GM12878 (cell line): ENCODE data around the gene GAGE10. TPM values are rescaled to one million over a fixed set of nuclear protein-coding genes. Genes with fewer than 3 reads are reported as not detected.

Source experiments
- ATAC-seq: fragments of 200-7000 bp; cut with Tn5 transposase; 3 replicates; pipeline ENCODE4 v1.9.1; 2020; ENCODE audit warnings: mild to moderate bottlenecking, moderate library complexity
- BruUV-seq: library from RNA; stranded (reverse); fragments of 400-500 nt; replicated peaks from 2 replicates; lab custom pipeline; 2021; lab: Mats Ljungman, UMichigan
- CTCF ChIA-PET: fragments of 300-600 bp; sonication (Branson Sonifier 250); formaldehyde crosslinking; extraction: SDS; loops from one replicate; lab custom pipeline; 2021; ENCODE audit warnings: inconsistent platforms; lab: Yijun Ruan, JAX
- POLR2A ChIA-PET: fragments of 350-600 bp; formaldehyde crosslinking; extraction: SDS; loops from one replicate; lab custom pipeline; 2021; ENCODE audit warnings: inconsistent platforms; lab: Charles Lee
- RAD21 ChIA-PET: fragments of 300-600 bp; sonication (Branson Sonifier 250); formaldehyde crosslinking; loops from one replicate; lab custom pipeline; 2023; ENCODE audit warnings: antibody characterized with exemption; ENCODE audit not compliant: unreplicated experiment; lab: Charles Lee
- SMC1A ChIA-PET: fragments of 300-600 bp; sonication (Branson Sonifier 250); formaldehyde crosslinking; loops from one replicate; lab custom pipeline; 2023; ENCODE audit not compliant: unreplicated experiment, uncharacterized antibody; lab: Charles Lee
- DNase-seq: peaks from one replicate; pipeline ENCODE4 v3.0.0-alpha.2; 2011; ENCODE audit warnings: low read depth, low spot score
- FAIRE-seq: peaks from 3 replicates; lab custom pipeline; 2011; peaks lifted over from hg19 to GRCh38; lab: Jason Lieb, UNC
- H2AFZ ChIP-seq: 2 replicates; pipeline ENCODE4 v1.6.0; 2011; ENCODE audit warnings: low read depth, low read length, control low read depth; ENCODE audit not compliant: control insufficient read depth
- H3K27ac ChIP-seq: 2 replicates; pipeline ENCODE4 v1.5.1; 2011; ENCODE audit warnings: control low read depth; ENCODE audit not compliant: control insufficient read depth, insufficient read depth
- H3K27me3 ChIP-seq, 2 experiments: replicated peaks in 1 of 2; 2 replicates each; pipeline versions ENCODE4 v1.6.0 to v1.6.1; 2011; ENCODE audit warnings: low read length in 1 of 2; ENCODE audit not compliant: control insufficient read depth in 2 of 2, insufficient read depth in 2 of 2
- H3K36me3 ChIP-seq, 2 experiments: 2 replicates each; pipeline ENCODE4 v1.5.1; 2011; ENCODE audit warnings: low read length in 1 of 2; ENCODE audit not compliant: control insufficient read depth in 2 of 2, insufficient read depth in 2 of 2
- H3K4me1 ChIP-seq: 2 replicates; pipeline ENCODE4 v1.6.1; 2011; ENCODE audit warnings: mild to moderate bottlenecking, low read length, moderate library complexity, mixed read lengths; ENCODE audit not compliant: control insufficient read depth, insufficient read depth
- H3K4me2 ChIP-seq: 2 replicates; pipeline ENCODE4 v1.6.0; 2011; ENCODE audit warnings: control low read depth; ENCODE audit not compliant: control insufficient read depth, insufficient read depth
- H3K4me3 ChIP-seq: fragments of 200-600 bp; sonication (generic); 2 replicates; pipeline ENCODE4 v1.5.1; 2016
- H3K79me2 ChIP-seq: 2 replicates; pipeline ENCODE4 v1.6.0; 2011; ENCODE audit warnings: low read length; ENCODE audit not compliant: control insufficient read depth, insufficient read depth
- H3K9ac ChIP-seq: 2 replicates; pipeline ENCODE4 v1.8.0; 2011; ENCODE audit warnings: low read length, control low read depth, mixed read lengths; ENCODE audit not compliant: control insufficient read depth, insufficient read depth
- H3K9me3 ChIP-seq: replicated peaks from 3 replicates; pipeline ENCODE4 v1.5.1; 2011; ENCODE audit warnings: mild to moderate bottlenecking, low read length; ENCODE audit not compliant: control insufficient read depth, insufficient read depth
- H4K20me1 ChIP-seq: 2 replicates; pipeline ENCODE4 v1.6.0; 2011; ENCODE audit not compliant: control insufficient read depth, insufficient read depth
- ATF2 ChIP-seq: IDR thresholded peaks from 2 replicates; pipeline ENCODE4 v1.6.1; 2012; ENCODE audit warnings: low read length, inconsistent platforms
- PAX8 ChIP-seq: fragments of 450-650 bp; IDR thresholded peaks from 2 replicates; pipeline ENCODE4 v1.6.1; 2017; ENCODE audit warnings: mild to moderate bottlenecking, moderate library complexity
- SKIL ChIP-seq: fragments of 450-650 bp; IDR thresholded peaks from 2 replicates; pipeline ENCODE4 v1.6.1; 2017; ENCODE audit warnings: mild to moderate bottlenecking, low read depth, inconsistent platforms; ENCODE audit not compliant: poor library complexity, severe bottlenecking
- SRF ChIP-seq, 2 experiments: IDR thresholded peaks; 2 replicates each; pipeline ENCODE4 v1.6.1; 2011; ENCODE audit warnings: low read depth in 2 of 2, low read length in 2 of 2, mild to moderate bottlenecking in 1 of 2, moderate library complexity in 1 of 2
- ZBTB11 ChIP-seq: fragments of 450-650 bp; formaldehyde crosslinking; IDR thresholded peaks from 2 replicates; pipeline ENCODE4 v1.5.0; 2022; ENCODE audit warnings: mild to moderate bottlenecking, missing genetic modification characterization
- WGBS: methylation state at CpG from one replicate; pipeline ENCODE4 v1.1.6; 2016; ENCODE audit warnings: low lambda C conversion rate; ENCODE audit not compliant: insufficient replicate concordance, insufficient coverage; ENCODE audit errors: missing lambda C conversion rate; 5-methylcytosine and 5-hydroxymethylcytosine counted together
- in situ Hi-C: fragments of 300-500 bp; cut with MboI; formaldehyde crosslinking; loops from 9 replicates; pipeline ENCODE4 v1.14.3; 2018; ENCODE audit warnings: mixed read lengths
- intact Hi-C: fragments of 100-400 bp; cut with micrococcal nuclease; formaldehyde crosslinking; loops from one replicate; pipeline ENCODE4 v1.14.2; 2022; ENCODE audit not compliant: unreplicated experiment
- polyA plus RNA-seq, 11 experiments: library from polyadenylated mRNA; depleted of rRNA in 4 of 11; unstranded in 6 of 11; stranded (reverse) in 5 of 11; fragments of >200 nt; fragmentation: Nextera tagmentation in 4 of 11; fragmentation: Illumina TruSeq in 1 of 11; extraction: Ambion mirVana in 4 of 11; extraction: Trizol in 1 of 11; gene quantifications; 1 replicate in 1 of 11; 2 replicates in 10 of 11; pipeline versions ENCODE4 v1.2.1 to v1.2.3, GENCODE V29; 2011 to 2016; ENCODE audit warnings: inconsistent platforms in 2 of 11, missing spikeins in 2 of 11, low read depth in 1 of 11
- total RNA-seq, 4 experiments: library from RNA; depleted of rRNA in 3 of 4; stranded (reverse); fragments of >200 nt in 3 of 4; fragmentation: Illumina TruSeq in 1 of 4; extraction: Trizol in 1 of 4; gene quantifications; 2 replicates each; pipeline versions ENCODE4 v1.2.1 to v1.2.3, GENCODE V29; 2013 to 2021

GAGE10 gene
- total and polyA plus RNA-seq, 10 of the 15 experiments (the other 5 are each of a cell fraction or from before 2014, with no cell fraction given) = not detected

GRCh38 chrX:49273181-49273727 lies 30.2 kb upstream of the GAGE10 start:
- FAIRE-seq = no peak
- no peak overlapping the region for H3K4me2 ChIP-seq
- BruUV-seq = no TSS peak

More at GRCh38 chrX:49273181-49273727, 30.2 kb upstream of the GAGE10 start:
- Histone ChIP-seq H3K36me3 (no peaks in the 10 kb centered on the region), H3K27me3 (no peaks in the 10 kb centered on the region), H3K9me3 (no peaks in the 10 kb centered on the region; the same call in 2 of the 3 replicates), H3K9ac (no peak overlapping the region)
- ATAC-seq (no peak), DNase-seq (no peak)
- TF ChIP-seq SRF (IDR thresholded peaks at IDR 0.05; ENCODE audit: low read depth in 2 of 2, low read length in 2 of 2) = no peak
- no peak for TF ChIP-seq ZBTB11 (CRISPR knock-in tag)
- no peak for TF ChIP-seq PAX8
- no peak for TF ChIP-seq SKIL
- no peak for TF ChIP-seq ATF2
- TF ChIP-seq, all 136 proteins: peak for 0
- Histone ChIP-seq H3K4me1 (peaks cover 4% of the 10 kb centered on the region; the same call in 1 of the 2 replicates), H3K4me3 (no peak overlapping the region), H3K79me2 (peaks cover 15% of the 10 kb centered on the region), H2AFZ (no peak overlapping the region), H4K20me1 (no peaks in the 10 kb centered on the region), H3K27ac (no peak overlapping the region)
- ChIA-PET SMC1A (no interaction called here), POLR2A (no interaction called here), RAD21 (no interaction called here), CTCF (interaction anchor here (3.2 kb wide), 1 partner anchor 81 kb away, joined by 10 read pairs; no protein-coding TSS in a partner anchor)
- intact Hi-C loops = no loop called here
- 62% methylated on average over 8 of the region's 8 CpGs for WGBS
- in situ Hi-C loops = no loop called here
